GM21619 (cell line): ENCODE results near the gene RETREG1.

Source experiments
- ATAC-seq: cut with Tn5 transposase; IDR thresholded peaks from one replicate; pipeline ENCODE4 v1.9.1; 2021; ENCODE audit not compliant: unreplicated experiment

Gene RETREG1

DNA sequence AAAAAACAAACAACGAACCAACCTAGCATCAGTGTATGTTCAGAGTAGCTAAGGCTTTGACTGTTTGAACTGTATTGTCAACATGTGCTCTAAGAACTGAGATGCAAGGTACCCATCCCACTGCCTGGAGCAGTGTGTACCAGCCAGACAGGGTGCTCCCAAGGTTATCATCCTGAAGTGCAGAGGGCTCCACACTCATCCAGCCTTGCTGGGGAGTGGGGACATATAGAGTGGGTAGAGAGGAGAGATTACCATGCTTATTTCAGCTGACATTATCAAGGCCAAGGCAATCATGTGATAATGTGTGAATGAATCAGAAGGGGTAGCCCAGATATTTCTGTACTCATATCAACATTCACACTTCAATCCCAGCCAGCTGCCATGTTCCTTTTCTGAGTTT lies 82.5 kb downstream of the RETREG1 start:
- no peak for ATAC-seq

DNA sequence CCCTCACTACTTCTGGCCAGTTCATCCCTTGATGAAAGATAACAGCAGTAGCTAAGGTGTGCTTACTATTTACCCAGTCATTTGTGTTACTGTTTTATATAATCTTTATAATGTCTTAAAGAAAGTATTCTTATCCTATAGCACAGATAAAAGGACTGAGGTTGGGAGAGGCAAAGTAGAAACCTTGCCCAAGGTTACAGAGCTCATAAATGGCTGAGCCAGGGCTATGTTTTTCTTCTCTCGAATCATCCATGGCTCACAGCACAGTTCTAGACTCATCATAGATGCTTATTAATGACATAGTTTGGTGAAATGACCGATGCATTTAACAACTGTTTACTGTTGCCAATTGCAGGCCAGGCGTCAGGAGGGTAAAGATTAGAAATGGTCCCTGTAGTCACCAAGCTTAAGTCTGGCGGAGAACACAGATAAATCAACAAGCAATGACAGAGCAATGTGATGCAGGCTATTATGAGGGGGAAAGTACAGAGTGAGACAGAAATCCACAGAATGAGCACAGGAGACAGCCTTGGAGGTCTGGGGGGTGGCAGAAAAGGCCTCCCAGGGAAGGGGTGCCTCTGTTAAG lies 85.6 kb downstream of the RETREG1 start:
- no peak for ATAC-seq

DNA sequence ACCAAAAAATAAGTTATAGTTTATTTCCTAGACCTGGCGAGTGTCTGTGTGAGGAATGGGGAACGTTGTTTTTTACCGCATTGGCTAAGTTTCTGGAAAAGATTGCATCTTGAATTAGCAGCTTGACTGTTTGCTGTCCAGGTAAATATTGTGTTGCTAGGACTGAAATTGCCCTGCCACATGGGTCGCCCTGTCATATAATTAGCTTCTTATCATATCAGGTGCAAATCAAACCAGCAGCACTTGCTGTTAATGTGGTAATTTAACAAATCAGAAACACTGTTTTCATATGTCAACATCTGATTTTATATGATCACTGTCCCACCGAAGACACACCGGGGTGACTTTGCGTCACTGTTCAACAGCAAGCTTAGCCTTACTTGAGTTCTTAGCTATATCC lies 87.5 kb downstream of the RETREG1 start:
- ATAC-seq: no peak

DNA sequence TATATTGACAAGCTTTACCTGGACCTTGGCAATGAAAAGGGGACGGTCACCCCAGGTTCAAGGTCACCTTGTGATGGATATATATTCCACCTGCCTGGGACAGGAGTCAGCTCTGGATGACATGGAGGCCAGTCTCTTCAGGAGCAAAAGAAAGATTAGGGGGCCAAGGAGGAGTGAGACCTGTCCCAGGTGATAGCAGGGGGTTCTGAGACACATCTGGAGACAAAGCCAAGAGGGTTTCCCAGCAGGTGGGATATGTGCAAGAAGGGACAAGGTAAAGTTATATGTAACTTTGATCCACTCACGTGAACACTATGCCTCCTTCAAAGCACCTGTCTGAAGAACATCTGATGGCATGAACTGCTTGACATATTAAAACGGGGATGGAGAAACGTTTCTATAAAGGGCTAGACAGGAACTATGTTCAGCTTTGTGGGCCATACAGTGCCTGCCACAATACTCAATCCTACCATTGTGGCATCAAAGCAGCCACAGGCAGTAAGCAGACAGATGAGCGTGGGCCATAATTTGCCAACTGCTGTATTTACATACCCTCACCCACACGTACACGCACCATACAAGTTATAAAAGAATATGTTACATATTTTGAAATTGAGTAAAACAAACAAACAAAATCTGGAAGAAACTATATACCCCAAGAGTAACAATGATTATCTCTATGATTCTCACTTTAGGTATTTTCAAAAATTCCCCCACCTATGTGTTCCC lies 88.3 kb downstream of the RETREG1 start:
- ATAC-seq: no peak

DNA sequence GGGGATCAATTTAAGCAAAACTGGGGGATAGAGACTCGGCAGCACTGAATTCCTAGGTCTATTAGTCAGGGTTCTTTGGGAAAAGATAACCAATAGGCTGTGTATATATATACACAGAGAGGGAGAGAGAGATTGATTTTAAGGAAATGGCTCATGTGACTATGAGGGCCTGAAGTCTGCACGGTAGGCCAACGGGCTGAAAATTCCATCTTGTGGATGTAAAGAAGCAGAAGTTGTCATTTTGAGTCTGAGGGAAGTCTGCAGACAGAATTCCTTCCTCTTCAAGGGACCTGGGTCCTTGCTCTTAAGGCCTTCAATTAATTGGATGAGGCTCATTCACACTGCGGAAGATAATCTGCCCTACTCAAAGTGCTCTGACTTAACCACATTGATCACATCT lies 91.1 kb downstream of the RETREG1 start:
- ATAC-seq: no peak

DNA sequence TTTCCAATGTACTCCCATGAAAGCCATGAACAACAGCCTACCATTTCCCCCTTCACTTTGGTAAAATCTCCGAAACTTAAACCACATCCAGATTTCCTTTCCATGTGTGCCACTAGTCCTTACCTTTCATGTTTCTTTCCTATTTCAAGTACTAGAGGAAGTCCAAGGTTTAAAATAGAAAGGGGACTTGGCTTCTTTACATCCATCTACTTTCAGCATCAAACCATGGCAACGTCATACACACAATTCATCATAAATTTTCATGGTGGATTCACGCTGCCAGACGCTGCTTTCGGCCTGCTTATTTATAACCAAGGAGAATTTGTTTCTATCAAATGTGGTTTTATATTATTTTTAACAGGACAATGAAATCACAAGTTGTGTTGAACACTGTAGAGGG lies 92.5 kb downstream of the RETREG1 start:
- no peak for ATAC-seq

DNA sequence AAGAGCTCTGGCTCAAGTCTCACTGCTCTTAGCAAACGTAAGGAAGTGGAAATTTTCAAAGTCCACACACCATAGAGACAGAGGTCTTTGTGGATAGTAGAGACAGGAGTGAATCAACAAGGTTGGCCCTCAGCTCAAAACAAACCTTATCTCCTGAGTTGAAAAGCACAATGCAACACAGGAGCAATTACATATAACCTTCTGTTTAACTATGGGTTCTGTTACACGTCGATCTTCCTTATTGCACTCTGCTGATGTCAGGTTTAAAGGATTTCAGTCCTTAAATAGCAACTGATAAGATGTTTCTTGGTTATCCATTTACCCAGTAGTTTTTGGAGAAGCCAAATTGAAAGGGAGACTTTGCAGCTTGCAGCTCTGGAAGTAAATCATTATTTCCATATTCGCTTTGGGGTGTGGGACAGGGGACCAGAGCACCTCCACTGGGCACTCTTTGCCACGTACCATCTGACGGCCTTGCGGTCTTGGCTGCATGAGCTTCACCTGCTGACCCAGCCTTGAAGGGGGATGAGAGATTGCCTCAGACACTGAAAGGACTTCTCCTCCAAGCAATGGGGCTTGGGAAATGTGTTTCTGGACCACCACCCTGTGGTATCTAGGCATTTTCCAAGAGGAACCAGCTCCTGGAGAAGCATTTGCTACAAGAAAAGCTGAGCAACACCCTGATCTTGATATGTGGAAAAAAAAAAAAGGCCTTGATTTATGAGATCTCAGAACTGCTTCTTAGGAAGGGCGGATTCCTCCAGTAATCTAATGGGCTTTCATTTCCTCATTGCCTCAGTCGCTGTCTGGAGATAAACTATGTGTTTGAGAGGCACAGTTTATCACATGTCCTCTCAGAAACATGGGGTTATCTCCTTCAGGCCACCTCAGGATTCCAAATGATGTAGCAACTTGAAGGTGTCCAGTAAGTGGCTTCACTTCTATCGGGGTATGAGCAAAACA lies 95.0 kb downstream of the RETREG1 start:
- ATAC-seq: no peak

DNA sequence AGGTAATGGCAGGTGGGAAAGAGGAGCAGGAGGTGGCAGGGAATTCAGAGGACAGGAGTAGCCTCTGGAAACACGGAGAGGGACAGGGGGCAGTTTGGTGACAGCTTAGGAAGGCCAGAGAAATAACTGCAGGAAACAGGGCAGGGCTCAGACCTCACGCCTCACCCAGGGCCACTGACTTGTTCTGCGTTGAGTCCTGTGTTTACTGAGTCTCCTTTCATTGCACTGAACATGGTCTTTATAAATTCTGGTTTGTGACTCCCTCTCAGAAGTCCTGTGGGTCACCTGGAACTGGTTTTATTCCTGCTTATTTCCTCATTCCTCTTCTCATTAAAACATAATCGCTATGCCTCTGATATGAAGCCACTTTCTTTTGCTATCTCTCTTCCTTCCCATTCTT lies 96.0 kb downstream of the RETREG1 start:
- no peak for ATAC-seq

DNA sequence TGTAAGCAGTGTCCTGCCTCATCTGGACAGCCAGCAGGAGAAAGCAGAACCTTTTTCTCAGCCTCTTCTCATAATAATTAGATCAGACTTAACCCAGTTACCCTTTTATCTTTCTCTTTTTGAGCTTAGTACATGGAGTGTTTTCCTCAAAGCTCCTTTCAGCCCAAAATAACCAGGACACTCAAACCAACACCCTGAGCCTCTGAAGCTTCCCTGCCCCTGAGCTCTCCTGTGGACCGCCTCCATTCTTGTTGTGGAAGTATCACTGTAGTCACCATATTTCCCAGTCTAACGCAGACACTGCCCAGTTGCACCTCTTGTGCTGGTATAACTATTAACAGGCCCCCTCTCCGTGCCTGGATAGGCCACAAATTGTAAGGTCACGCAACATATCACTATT lies 97.4 kb downstream of the RETREG1 start:
- ATAC-seq: no peak

DNA sequence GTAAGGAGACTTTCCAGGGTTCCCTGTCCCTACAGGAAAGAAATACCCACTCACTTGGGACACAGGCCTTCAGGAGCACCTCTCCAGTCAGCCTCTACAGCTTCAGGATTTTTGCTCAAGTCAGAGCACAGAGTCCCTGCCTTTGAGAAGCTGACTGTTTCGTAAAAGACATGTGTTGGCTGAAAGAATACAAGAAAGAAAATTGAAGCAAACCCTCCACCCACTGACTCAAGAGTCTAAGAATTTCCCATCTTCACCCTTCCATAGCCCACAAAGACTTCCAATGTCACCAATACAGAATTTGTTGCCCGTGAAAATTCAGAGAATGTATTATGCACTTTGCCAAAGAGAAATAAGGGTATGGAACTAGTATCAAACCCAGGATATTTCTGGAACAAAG lies 98.2 kb downstream of the RETREG1 start:
- ATAC-seq: no peak

DNA sequence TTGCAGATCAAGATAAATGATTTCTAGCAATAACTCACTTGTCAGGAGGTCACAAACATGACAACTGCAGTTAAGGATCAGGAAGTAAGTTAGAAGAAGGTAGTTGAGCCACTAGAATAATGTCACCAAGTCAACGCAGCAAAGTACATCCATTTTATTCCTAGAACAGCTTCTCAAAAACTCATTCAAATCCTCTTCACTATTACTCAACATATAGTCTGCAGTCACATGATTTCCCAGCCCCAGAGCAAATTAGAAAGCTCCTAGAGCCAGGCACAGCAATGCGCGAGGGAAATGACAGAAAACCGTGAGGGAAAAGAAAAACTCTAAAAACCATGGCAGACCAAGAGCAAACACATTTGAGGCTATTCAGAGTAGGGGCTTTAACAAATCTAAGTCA lies 101.3 kb downstream of the RETREG1 start:
- ATAC-seq: no peak

DNA sequence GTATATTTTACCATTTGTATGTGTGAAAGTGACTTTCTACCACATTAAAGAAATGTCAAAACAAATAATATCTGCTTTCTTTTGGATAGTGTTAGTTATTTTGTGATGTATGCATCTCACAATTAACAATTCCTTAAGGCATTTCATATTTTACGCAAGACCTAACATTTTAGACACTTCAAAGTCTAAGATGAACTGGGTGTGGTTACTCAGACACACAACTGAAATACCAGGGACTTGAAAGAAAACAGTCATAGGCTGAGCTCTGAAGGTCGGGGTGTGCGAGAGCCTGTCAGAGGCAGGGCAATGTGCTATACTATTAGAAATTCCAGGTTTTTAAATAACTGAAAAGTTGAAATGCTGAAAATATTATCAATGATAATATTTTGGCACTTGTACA lies 106.7 kb downstream of the RETREG1 start:
- no peak for ATAC-seq

DNA sequence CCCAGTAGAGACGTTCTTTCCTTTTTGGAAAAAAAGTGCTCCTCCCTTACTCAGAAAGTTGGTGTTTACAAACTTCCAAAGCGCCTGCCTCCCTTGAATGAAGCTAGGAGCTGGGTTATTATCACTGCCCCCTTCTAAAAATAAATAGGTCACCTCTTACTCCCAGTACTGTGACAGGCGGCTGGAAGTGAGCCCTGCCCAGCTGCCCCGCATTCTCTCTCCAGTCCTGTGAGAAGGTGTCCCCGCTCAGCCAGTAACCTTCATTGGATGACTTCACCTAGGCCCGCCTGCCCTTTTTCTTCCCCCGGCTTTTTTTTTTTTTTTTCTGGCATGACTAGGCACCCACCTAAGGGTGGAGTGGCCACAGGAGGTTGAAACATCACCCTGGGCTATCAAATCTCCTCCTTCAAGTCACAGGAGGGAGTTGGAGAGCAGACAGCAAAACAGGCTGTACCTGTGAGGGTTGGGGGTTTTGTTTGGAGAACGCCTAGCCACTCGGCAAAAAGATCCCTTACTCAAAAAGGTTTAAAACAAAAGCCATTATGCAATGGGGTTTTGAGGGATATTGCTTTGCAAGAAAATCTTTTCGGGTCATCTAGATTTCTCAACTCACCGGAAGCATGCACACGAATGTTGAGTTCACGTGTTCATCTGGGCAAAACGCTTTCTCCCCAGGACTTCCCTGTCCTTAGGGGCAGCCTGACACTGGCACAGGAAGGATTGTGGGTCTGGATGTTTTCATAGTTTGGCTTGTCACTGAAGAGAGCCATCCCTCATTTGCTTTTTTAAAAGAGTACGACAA lies 107.9 kb downstream of the RETREG1 start:
- ATAC-seq: no peak

DNA sequence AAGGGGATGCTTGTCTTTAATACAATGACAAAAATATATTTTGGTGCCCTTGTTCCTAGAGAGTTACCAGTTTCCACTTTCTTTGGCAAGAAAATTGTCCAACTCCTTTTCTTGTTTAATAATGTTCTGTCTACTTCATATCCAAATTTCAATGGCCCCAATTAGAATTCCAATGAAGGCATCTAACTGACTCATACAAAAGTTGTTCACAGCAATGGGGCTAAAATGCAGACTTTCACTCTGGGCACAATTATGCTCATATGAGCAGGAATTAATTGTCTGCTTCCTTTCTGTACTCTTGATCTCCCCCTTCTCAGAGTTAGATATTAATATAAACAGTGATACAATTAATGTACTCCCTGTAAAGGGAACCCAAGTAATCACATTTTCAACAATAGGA lies 109.1 kb downstream of the RETREG1 start:
- no peak for ATAC-seq

DNA sequence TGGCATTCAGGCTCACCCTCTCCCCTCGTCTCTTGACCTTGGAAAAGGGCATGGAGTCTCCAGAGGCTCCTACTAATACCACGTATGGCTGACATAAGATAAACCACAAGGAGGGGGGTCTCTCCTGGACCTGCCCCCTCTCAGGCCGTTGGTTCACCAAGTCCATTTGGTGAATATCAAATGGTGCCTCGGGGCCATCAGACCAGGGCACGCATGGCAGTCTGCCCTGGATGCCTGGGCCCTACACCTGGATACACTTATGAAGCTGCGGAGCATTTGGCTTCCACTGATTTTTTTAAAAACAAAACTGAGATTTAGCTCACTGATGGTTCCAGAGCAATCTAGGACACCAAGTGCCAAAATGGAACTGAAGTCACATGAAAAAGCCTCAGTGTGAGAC lies 110.9 kb downstream of the RETREG1 start:
- no peak for ATAC-seq

DNA sequence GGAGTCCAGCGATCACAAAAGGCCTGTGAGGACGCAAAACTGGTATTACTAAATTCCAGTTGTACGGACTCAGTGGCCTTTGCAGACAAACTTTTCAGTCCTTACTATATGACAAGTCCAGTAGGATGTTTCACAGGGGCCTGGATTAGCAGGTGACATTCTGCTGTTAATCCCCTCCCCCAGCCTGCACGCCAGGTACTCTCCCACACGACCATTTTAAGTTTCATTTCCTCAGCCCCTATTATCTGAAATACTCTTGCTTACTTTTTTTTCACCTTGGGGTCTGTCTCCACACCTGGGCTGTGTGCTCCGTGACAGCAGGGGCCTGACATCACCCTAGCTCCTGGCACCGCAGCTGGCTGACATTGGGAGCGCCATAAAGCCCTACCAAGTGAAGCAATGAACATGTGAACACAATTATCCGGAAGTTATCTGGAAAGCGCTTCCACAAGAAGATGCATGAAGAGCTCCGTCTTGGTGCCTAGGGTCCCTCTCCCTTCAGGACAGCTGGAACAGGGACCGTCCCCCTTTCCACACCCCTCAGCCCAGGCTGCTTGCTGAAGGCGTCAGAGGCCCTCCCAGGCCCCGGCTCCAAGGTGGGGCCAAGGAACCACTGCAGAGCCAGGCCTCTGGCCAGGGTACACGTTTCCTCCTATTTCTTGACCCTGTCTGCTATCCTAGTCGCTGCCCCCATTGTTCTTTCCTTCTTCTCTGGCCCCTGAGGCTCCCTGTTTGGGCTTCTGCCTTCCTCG lies 111.5 kb downstream of the RETREG1 start:
- ATAC-seq: no peak

DNA sequence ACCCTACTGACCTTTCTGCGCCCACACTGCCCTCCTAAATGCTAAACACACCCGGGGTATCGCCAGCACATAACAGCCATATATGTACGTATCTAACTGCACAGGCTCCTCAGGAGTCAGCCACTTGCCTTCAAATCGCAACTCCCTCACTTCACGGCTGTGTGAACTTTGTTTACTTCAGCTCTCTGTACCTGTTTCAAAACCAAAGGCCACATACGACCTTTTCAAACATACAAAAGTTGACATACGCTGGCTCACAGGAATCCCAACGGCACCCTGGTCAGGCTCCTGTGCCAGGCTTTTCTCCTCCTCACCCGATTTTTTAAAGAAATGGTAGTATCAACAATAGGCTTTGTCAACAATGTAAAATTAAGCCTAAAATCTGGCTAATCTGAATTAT lies 112.2 kb downstream of the RETREG1 start:
- ATAC-seq: no peak

DNA sequence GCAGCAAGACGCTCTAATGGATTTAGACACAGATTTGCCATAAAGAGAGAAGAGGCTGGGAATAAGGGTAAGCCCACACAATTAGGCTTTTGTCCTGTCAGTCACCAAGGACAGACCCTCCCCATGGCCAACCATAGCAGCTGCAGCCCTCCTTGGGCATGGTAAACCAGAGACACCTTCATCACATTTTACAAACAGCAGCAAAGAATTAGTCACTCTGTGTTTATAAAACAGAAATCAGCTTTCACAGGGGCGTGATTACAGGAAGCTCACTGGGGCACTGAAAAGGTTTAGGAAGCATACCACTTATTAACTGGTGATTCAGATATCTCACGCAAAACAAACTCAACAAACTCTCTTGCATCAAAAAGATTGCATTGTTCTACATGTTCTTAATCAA lies 113.9 kb downstream of the RETREG1 start:
- no peak for ATAC-seq

DNA sequence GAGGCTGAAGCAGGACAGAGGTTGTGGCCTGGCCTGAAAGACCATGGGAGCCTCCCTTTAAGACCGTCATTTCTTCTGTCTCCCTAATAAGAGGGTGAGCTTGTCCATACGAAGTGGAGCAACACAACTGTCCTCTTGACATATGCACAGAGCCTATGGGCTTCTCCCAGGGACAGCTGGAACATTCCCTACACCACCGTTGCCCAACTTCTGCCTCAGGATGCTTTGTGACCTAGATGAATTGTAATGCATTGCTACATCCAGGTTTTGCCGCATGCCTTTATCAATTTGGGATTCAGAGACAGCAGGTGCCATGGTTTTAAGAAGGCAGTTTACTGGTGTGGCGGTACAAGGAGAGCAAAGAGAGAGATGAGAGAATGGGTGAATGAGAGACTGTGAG lies 116.8 kb downstream of the RETREG1 start:
- ATAC-seq: no peak

DNA sequence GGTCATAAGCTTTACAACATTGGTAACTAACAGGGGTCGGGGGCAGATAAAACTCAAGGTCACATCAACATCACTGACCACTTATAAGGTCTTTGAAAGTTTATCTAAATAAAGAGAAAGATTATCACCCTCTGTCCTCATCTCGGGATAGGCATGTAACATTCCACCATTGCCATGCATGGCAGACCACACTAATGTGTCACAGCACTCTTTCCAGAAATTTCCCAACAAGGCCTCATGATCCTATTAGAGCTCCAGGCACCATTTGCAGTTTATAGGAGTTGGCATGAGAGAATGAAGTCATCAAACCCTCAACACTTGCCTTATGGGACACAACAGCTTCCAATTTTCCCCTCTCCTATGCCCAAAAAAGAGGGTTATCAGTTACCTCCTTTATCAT lies 119.3 kb downstream of the RETREG1 start:
- no peak for ATAC-seq
